ENCODE measurements around the gene IWS1.

GRCh38 chr2:127479219-127479825, 47.0 kb downstream of the IWS1 start:
- TF ChIP-seq CTCF (IDR thresholded peaks at IDR 0.05) (no peak), POLR2A (IDR thresholded peaks at IDR 0.05) (no peak)
